Measurements from ENCODE around the gene SLC44A3. TPM values are rescaled to one million over a fixed set of nuclear protein-coding genes. Genes with fewer than 3 reads are reported as not detected.

SLC44A3 gene
- total RNA-seq, 5 donors from 2014 or later (not counting 1 experiment from before 2014, with no cell fraction given) = 0.30 to 0.99 (median 0.74) TPM; not detected in 1

DNA sequence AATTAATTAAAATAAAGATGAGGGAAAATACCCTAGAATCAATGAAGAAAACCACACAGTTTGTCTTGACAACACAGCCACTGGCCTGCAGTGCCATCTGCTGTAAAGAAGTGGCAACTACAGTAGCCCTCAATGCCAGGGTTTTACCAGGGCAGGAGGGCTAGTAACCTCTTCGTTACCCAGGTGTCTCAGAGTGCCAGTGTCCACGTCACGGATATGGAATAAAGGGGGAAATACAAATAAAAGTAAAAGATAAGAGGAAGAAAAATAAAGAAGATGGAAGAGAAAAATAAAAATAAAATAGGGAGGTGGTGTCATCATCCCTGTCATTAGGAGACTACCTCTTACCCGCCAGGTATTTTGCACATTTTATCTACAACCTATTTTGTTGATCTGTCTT is 14.2 kb upstream of the SLC44A3 start:
- ChIA-PET CTCF (interaction anchor here (0.6 to 2.8 kb wide), 14 partner anchors 9 to 1451 kb away, joined by 3 to 28 read pairs (median 4); no protein-coding TSS in a partner anchor), POLR2A (no interaction called here)
- Histone ChIP-seq H3K4me1 (ENCODE audit: control insufficient read depth in 1 of 2, extremely low read depth in 1 of 2, insufficient read depth in 2 of 2, low read length in 2 of 2) (peaks cover 5 to 13% of the 10 kb centered on the region in 2 experiments), H3K4me3 (ENCODE audit: control insufficient read depth in 1 of 2, extremely low read depth in 1 of 2, low read length in 1 of 2) (no peak overlapping the region), H3K9me3 (no peaks in the 10 kb centered on the region), H3K36me3 (ENCODE audit: control insufficient read depth in 2 of 2, extremely low read depth in 1 of 2, insufficient read depth in 1 of 2, low read length in 1 of 2) (no peaks in the 10 kb centered on the region), H3K27ac (ENCODE audit: low read length) (no peak overlapping the region), H3K27me3 (replicated peaks in 1 of 2; ENCODE audit: control insufficient read depth in 2 of 2, extremely low read depth in 1 of 2, insufficient read depth in 2 of 2, low read length in 1 of 2) (peaks cover 0 to 11% of the 10 kb centered on the region in 2 experiments)
- peaks cover 7 to 25% (median 14%) of the 10 kb centered on the region in 3 donors for H3K4me1 Mint-ChIP-seq
- H3K36me3 Mint-ChIP-seq = no peaks in the 10 kb centered on the region
- peak overlapping the region in 1 of 2 donors; percentile 68 for H3K27ac Mint-ChIP-seq
- H3K9me3 Mint-ChIP-seq = no peaks in the 10 kb centered on the region
- DNase-seq (peak in 30 of 35 experiments; percentile 7 to 62 (median 28)), ATAC-seq (replicated peaks in 1 of 4) (peak; percentile 31 to 60 (median 56))
- WGBS (ENCODE audit: insufficient coverage) = no CpG with 5 or more reads among the region's 4 CpGs
- no peak overlapping the region for H3K4me3 Mint-ChIP-seq
- peaks cover 3 to 9% of the 10 kb centered on the region in 2 donors for H3K27me3 Mint-ChIP-seq

DNA sequence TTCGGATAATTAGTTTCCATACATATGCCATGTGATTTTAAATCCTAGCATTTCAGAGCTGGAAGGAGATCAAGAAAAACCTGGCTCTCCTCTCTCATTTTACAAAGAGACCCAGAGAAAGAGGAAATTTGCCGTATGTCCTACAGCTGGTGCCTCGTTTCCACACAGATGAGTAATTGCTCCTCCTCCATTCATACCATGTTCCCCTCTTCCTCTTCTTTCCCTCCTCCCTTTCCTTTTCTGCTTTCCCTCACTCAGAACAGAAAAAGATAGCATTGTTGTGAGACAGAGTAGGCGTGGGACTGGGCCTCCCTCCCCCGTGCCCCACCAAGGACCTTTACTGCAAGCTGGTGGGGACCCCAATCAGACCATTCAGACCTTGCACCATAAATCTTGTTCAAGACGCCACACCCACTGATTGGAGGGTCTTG is 13.7 kb upstream of the SLC44A3 start:
- Histone ChIP-seq H3K36me3 (ENCODE audit: control insufficient read depth in 2 of 2, extremely low read depth in 1 of 2, insufficient read depth in 1 of 2, low read length in 1 of 2) (no peaks in the 10 kb centered on the region), H3K4me3 (ENCODE audit: control insufficient read depth in 1 of 2, extremely low read depth in 1 of 2, low read length in 1 of 2) (no peak overlapping the region), H3K4me1 (ENCODE audit: control insufficient read depth in 1 of 2, extremely low read depth in 1 of 2, insufficient read depth in 2 of 2, low read length in 2 of 2) (peaks cover 5 to 13% of the 10 kb centered on the region in 2 experiments), H3K27me3 (replicated peaks in 1 of 2; ENCODE audit: control insufficient read depth in 2 of 2, extremely low read depth in 1 of 2, insufficient read depth in 2 of 2, low read length in 1 of 2) (peaks cover 0 to 12% of the 10 kb centered on the region in 2 experiments), H3K9me3 (no peaks in the 10 kb centered on the region), H3K27ac (ENCODE audit: low read length) (no peak overlapping the region)
- H3K27ac Mint-ChIP-seq = no peak overlapping the region
- no peaks in the 10 kb centered on the region for H3K9me3 Mint-ChIP-seq
- H3K4me1 Mint-ChIP-seq = peaks cover 6 to 24% (median 13%) of the 10 kb centered on the region in 3 donors
- H3K4me3 Mint-ChIP-seq = no peak overlapping the region
- no peaks in the 10 kb centered on the region for H3K36me3 Mint-ChIP-seq
- CTCF ChIA-PET = interaction anchor here (0.6 to 2.8 kb wide), 7 partner anchors 10 to 1452 kb away, joined by 3 to 28 read pairs (median 6); no protein-coding TSS in a partner anchor
- no CpG with 5 or more reads among the region's 6 CpGs for WGBS (ENCODE audit: insufficient coverage)
- no peak for ATAC-seq (replicated peaks in 1 of 4)
- POLR2A ChIA-PET = no interaction called here
- DNase-seq = no peak
- peaks cover 3 to 11% of the 10 kb centered on the region in 2 donors for H3K27me3 Mint-ChIP-seq

DNA sequence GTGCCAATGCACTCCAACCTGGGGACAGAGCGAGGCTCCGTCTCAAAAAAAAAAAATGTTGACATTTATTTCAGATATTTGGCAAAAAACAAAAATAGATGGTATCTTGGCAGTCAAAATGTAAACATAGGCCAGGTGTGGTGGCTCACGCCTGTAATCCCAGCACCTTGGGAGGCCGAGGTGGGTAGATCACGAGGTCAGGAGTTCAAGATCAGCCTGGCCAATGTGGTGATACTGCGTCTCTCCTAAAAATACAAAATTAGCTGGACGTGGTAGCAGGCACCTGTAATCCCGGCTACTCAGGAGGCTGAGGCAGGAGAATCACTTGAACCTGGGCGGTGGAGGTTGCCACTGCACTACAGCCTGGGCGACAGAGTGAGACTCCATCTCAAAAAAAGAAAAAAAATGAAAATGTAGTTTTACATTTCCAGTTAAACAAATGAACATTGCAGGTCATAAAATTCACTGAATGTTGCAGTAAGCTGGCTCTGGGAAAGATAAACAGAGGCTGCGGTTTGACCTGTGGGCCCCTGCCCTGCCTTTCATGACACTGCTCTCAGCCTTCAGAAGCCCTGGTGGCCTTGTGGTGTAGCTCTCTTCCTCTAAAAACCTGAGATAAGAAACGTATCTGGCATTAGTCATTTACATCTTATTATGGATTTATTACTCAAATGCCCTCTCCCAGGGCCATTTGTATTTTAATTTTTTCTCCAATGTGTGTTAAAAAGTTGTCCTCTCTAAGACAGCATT is 12.2 kb upstream of the SLC44A3 start:
- 78% methylated on average over 7 of the region's 12 CpGs for WGBS (ENCODE audit: insufficient coverage)
- ATAC-seq (replicated peaks in 1 of 4) (peak; percentile 43 to 55 (median 51)), DNase-seq (peak in 2 of 35 experiments; percentile 12 to 13)
- Mint-ChIP-seq H3K36me3 (no peaks in the 10 kb centered on the region), H3K4me3 (no peak overlapping the region), H3K9me3 (peaks cover 0 to 5% (median 0%) of the 10 kb centered on the region in 3 donors), H3K27me3 (peaks cover 3 to 11% of the 10 kb centered on the region in 2 donors), H3K27ac (peak overlapping the region in 1 of 2 donors; percentile 22), H3K4me1 (peaks cover 0 to 18% (median 7%) of the 10 kb centered on the region in 3 donors)
- Histone ChIP-seq H3K4me1 (ENCODE audit: control insufficient read depth in 1 of 2, extremely low read depth in 1 of 2, insufficient read depth in 2 of 2, low read length in 2 of 2) (peaks cover 5 to 13% of the 10 kb centered on the region in 2 experiments), H3K36me3 (ENCODE audit: control insufficient read depth in 2 of 2, extremely low read depth in 1 of 2, insufficient read depth in 1 of 2, low read length in 1 of 2) (no peaks in the 10 kb centered on the region), H3K9me3 (no peaks in the 10 kb centered on the region), H3K27me3 (replicated peaks in 1 of 2; ENCODE audit: control insufficient read depth in 2 of 2, extremely low read depth in 1 of 2, insufficient read depth in 2 of 2, low read length in 1 of 2) (peaks cover 0 to 12% of the 10 kb centered on the region in 2 experiments), H3K4me3 (ENCODE audit: control insufficient read depth in 1 of 2, extremely low read depth in 1 of 2, low read length in 1 of 2) (no peak overlapping the region), H3K27ac (ENCODE audit: low read length) (no peak overlapping the region)
- ChIA-PET POLR2A (no interaction called here), CTCF (interaction anchor here (0.6 to 1.0 kb wide), 2 partner anchors 174 to 327 kb away, joined by 3 to 6 read pairs; no protein-coding TSS in a partner anchor)

DNA sequence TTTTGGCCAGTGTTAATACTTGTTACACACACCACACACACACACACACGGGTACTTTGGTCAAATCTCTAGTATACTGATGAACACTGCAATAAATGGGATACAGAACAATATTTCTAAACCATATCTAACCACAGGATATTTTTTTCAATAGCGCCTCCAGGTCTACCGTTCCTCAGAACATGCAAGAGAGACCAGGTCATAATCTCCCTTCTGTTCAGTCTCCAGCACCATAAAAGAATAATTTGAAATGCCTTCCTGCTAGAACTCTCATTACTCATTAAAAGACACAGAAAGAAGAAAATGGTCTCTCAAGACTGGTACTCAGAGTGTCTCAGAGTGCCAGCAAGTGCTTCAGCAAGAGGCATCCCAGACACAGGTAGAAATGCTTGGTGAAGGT is 11.5 kb upstream of the SLC44A3 start:
- H3K4me1 Mint-ChIP-seq = peaks cover 0 to 18% (median 7%) of the 10 kb centered on the region in 3 donors
- ATAC-seq (replicated peaks in 1 of 4) (no peak), DNase-seq (no peak)
- no peaks in the 10 kb centered on the region for H3K9me3 ChIP-seq
- H3K27me3 Mint-ChIP-seq = peaks cover 6 to 13% of the 10 kb centered on the region in 2 donors
- WGBS (ENCODE audit: insufficient coverage) = 50% methylated on average over 2 of the region's 3 CpGs
- H3K4me3 ChIP-seq (ENCODE audit: control insufficient read depth in 1 of 2, extremely low read depth in 1 of 2, low read length in 1 of 2) = no peak overlapping the region
- POLR2A ChIA-PET = no interaction called here
- peak overlapping the region in 1 of 2 donors; percentile 17 for H3K27ac Mint-ChIP-seq
- no peaks in the 10 kb centered on the region for H3K36me3 Mint-ChIP-seq
- H3K4me3 Mint-ChIP-seq = no peak overlapping the region
- peaks cover 0 to 11% (median 0%) of the 10 kb centered on the region in 3 donors for H3K9me3 Mint-ChIP-seq
- H3K4me1 ChIP-seq (ENCODE audit: control insufficient read depth in 1 of 2, extremely low read depth in 1 of 2, insufficient read depth in 2 of 2, low read length in 2 of 2) = peaks cover 5 to 12% of the 10 kb centered on the region in 2 experiments
- no peak overlapping the region for H3K27ac ChIP-seq (ENCODE audit: low read length)
- H3K36me3 ChIP-seq (ENCODE audit: control insufficient read depth in 2 of 2, extremely low read depth in 1 of 2, insufficient read depth in 1 of 2, low read length in 1 of 2) = no peaks in the 10 kb centered on the region
- CTCF ChIA-PET = no interaction called here
- peaks cover 0 to 12% of the 10 kb centered on the region in 2 experiments for H3K27me3 ChIP-seq (replicated peaks in 1 of 2; ENCODE audit: control insufficient read depth in 2 of 2, extremely low read depth in 1 of 2, insufficient read depth in 2 of 2, low read length in 1 of 2)

DNA sequence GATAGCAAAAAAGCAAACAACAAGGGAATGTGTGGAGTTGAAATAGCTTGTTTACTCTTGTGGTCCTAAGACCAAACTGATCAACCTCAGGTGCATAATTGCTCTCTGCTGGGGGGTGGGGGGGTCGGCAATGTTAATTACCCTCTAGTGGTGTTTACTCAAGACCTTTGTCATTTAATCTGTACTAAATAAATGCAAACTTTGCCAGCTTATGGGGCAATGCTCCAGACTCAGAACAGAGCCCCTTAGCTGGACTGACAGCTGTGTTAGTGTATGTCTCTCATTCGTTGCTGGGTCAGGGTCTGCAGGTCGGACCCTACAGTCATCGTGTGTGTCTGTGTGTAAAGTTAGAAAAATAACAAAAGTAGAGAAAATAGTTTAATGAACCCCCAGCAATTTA is 7.2 kb upstream of the SLC44A3 start:
- Histone ChIP-seq H3K36me3 (ENCODE audit: control insufficient read depth in 2 of 2, extremely low read depth in 1 of 2, insufficient read depth in 1 of 2, low read length in 1 of 2) (no peaks in the 10 kb centered on the region), H3K27me3 (replicated peaks in 1 of 2; ENCODE audit: control insufficient read depth in 2 of 2, extremely low read depth in 1 of 2, insufficient read depth in 2 of 2, low read length in 1 of 2) (peaks cover 0 to 4% of the 10 kb centered on the region in 2 experiments), H3K4me3 (ENCODE audit: control insufficient read depth in 1 of 2, extremely low read depth in 1 of 2, low read length in 1 of 2) (no peak overlapping the region), H3K4me1 (ENCODE audit: control insufficient read depth in 1 of 2, extremely low read depth in 1 of 2, insufficient read depth in 2 of 2, low read length in 2 of 2) (peaks cover 0 to 4% of the 10 kb centered on the region in 2 experiments), H3K9me3 (no peaks in the 10 kb centered on the region), H3K27ac (ENCODE audit: low read length) (no peak overlapping the region)
- Mint-ChIP-seq H3K36me3 (no peaks in the 10 kb centered on the region), H3K27me3 (peaks cover 10 to 28% of the 10 kb centered on the region in 2 donors), H3K27ac (no peak overlapping the region), H3K4me3 (no peak overlapping the region), H3K4me1 (peaks cover 0 to 8% (median 5%) of the 10 kb centered on the region in 3 donors), H3K9me3 (peaks cover 0 to 14% (median 0%) of the 10 kb centered on the region in 3 donors)
- ChIA-PET CTCF (no interaction called here), POLR2A (no interaction called here)
- WGBS (ENCODE audit: insufficient coverage) = no CpG with 5 or more reads among the region's 4 CpGs
- DNase-seq = no peak
- no peak for ATAC-seq (replicated peaks in 1 of 4)

DNA sequence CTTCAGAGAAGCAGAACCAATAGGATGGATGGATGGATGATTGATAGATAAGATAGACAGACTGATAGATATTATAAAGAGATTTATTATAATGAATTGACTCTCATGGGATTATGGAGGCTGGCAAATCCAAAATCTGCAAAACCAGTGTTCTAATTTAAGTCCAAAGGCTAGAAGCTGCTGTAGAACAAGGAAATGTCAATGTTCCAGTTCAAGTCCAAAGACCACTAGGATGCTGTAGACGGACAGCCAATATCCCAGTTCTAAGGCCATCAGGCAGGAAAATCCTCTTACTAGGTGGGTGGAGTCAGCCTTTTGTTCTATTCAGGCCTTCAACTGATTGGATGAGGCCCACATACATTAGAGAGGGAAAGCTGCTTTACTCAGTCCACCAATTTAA is 4.1 kb upstream of the SLC44A3 start:
- H3K4me3 ChIP-seq (ENCODE audit: control insufficient read depth in 1 of 2, extremely low read depth in 1 of 2, low read length in 1 of 2) = no peak overlapping the region
- no peak overlapping the region for H3K4me3 Mint-ChIP-seq
- WGBS (ENCODE audit: insufficient coverage) = no CpG with 5 or more reads among the region's 1 CpG
- peaks cover 7 to 16% of the 10 kb centered on the region in 2 experiments for H3K27me3 ChIP-seq (replicated peaks in 1 of 2; ENCODE audit: control insufficient read depth in 2 of 2, extremely low read depth in 1 of 2, insufficient read depth in 2 of 2, low read length in 1 of 2)
- no peak overlapping the region for H3K27ac ChIP-seq (ENCODE audit: low read length)
- H3K9me3 ChIP-seq = no peaks in the 10 kb centered on the region
- H3K27ac Mint-ChIP-seq = no peak overlapping the region
- CTCF ChIA-PET = no interaction called here
- peaks cover 2 to 12% of the 10 kb centered on the region in 2 experiments for H3K4me1 ChIP-seq (ENCODE audit: control insufficient read depth in 1 of 2, extremely low read depth in 1 of 2, insufficient read depth in 2 of 2, low read length in 2 of 2)
- POLR2A ChIA-PET = no interaction called here
- H3K36me3 ChIP-seq (ENCODE audit: control insufficient read depth in 2 of 2, extremely low read depth in 1 of 2, insufficient read depth in 1 of 2, low read length in 1 of 2) = no peaks in the 10 kb centered on the region
- H3K4me1 Mint-ChIP-seq = peaks cover 0 to 12% (median 10%) of the 10 kb centered on the region in 3 donors
- H3K36me3 Mint-ChIP-seq = no peaks in the 10 kb centered on the region
- DNase-seq = no peak
- peaks cover 0 to 14% (median 0%) of the 10 kb centered on the region in 3 donors for H3K9me3 Mint-ChIP-seq
- ATAC-seq (replicated peaks in 1 of 4) = no peak
- H3K27me3 Mint-ChIP-seq = peaks cover 30 to 42% of the 10 kb centered on the region in 2 donors
